ENCODE results near the gene MIGA2.
A peak's percentile ranks its signal among the peaks of the same experiment; 100 is the strongest.
"Not testable (repeated sequence)": the region's sequence is repeated elsewhere in the genome, so short reads cannot be mapped to it uniquely, and the experiment has no call there.

MIGA2 gene

DNA sequence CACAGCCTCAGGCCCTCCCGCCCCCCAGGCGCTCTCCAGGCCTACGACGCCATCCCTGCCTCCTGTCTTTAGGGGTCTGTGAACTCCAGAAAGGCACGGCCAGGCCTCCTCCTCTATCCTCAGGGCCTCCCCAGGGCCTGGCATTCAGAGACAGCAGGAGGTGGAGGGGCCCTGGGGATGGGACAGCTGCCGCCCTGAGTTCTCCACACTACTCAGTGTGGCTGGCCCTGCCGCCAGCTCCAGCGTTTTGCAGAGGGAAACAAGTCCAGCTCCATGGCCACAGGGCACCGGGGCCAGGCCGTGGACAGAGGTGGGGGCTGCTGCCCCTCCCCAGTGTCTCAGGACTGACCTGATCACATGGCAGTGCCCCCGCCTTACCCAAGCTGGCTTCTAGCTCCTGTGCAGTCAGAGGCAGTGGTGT lies 24.7 kb upstream of the MIGA2 start:
- DNase-seq = no peak

GRCh38 chr9:129012343-129012742 lies 24.1 kb upstream of the MIGA2 start:
- DNase-seq = no peak

- no peak for DNase-seq
These were observed 23.5 kb upstream of the MIGA2 start for GRCh38 chr9:129012893-129013448.

- no peak for DNase-seq
These were observed 22.8 kb upstream of the MIGA2 start for GRCh38 chr9:129013674-129014073.

- DNase-seq = no peak
These were observed 22.3 kb upstream of the MIGA2 start for GRCh38 chr9:129014124-129014523.

- no peak for DNase-seq
These were observed 21.8 kb upstream of the MIGA2 start for GRCh38 chr9:129014608-129015007.

- DNase-seq = no peak
These were observed 15.3 kb upstream of the MIGA2 start for GRCh38 chr9:129021091-129021490.

GRCh38 chr9:129022037-129022436 lies 14.4 kb upstream of the MIGA2 start:
- DNase-seq = no peak

GRCh38 chr9:129023036-129023907 lies 13.2 kb upstream of the MIGA2 start:
- no peak for DNase-seq

DNA sequence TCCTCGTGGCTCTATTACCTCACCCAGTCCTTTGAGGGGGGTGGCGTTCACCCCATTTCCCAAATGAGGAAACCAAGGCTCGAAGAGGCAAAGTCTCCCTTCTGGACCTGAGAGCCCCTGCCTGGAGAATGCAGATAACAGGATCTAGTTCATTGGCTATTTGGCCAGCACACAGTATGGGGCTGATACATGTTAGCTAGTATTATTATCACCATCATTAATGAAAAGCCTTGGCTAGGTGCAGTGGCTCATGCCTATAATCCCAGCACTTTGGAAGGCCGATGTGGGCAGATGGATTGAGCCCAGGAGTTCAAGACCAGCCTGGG lies 12.6 kb upstream of the MIGA2 start:
- DNase-seq = no peak

- DNase-seq = no peak
These were observed 9.8 kb upstream of the MIGA2 start for GRCh38 chr9:129026442-129027223.

GRCh38 chr9:129027224-129027684 lies 9.2 kb upstream of the MIGA2 start:
- no peak for DNase-seq

GRCh38 chr9:129027685-129028191 lies 8.7 kb upstream of the MIGA2 start:
- peak; percentile 54 to 80 (median 63) for DNase-seq

DNA sequence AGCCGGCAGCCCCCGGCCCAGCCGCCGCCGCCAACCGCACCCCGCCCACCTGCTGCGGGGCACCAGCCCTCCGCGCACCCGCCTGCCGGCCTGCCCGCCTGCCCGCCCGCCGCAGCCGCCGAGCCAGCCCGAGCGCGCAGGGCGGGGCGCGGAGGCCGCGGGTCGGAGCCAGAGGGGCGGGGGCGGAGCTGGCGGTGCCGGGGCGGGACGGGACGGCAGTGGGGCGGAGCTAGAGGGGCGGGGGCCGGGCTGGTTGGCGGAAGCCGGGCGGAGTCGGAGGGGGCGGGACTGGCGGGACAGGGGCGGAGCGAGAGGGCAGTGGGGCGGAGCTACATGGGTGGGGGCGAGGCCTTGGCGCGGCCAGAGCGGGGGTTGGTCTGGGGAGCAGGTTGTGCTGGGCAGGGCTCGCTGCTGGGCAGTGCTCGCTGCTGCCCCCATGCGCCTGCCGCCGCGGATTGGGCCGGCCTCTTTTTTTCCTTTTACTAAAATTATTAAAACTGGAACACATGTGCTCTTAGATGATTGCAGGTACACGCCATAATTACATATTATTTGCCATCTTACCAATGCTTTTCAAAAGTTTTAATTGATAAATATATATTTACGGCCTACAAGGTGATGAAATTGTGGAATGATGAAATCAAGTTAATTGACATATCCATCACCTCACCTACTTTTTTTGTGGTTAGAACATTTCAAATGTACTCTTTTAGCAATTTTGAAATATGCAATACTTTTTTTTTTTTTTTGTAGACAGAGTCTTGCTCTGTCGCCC lies 8.0 kb upstream of the MIGA2 start, which contains the start of gene SH3GLB2:
Gene SH3GLB2 (minus strand): TSS at position 140 of the 775 bp plus-strand sequence. CDS start 177 bp downstream, outside the sequence.
- DNase-seq = peak; percentile 89 to 96 (median 92)

- no peak for DNase-seq
These were observed 6.2 kb upstream of the MIGA2 start for GRCh38 chr9:129030191-129030590.

- no peak for DNase-seq
These were observed 4.9 kb upstream of the MIGA2 start for GRCh38 chr9:129031514-129031913.

DNA sequence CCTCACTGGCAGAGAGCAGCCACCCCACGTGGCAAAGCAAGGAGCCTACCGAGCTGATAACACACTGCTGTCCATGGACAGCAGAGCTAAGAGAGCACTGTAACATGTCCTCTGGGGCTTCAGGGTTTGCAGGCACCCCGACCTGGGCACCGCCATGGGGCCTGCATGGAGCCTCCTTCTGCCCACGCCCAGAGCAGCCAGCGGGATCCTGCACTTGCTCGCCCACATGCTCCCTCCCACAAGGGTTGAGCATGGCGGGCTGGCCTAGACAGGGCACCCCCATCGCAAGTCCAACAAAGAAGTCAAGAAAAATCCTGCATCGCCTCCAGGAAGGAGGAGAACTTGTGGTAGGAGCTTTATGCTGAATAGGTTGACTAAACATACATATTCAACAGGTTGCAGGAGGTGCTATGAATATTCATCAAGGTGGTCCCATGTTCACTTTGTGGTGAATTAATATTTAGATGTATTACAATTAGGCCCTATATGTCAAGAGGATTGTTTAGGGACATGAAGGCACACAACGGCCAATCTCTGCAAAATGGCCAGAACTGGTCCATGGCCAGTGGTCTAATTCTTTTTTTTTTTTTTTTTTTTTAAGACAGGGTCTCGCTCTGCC lies 3.8 kb upstream of the MIGA2 start:
- DNase-seq = no peak

DNA sequence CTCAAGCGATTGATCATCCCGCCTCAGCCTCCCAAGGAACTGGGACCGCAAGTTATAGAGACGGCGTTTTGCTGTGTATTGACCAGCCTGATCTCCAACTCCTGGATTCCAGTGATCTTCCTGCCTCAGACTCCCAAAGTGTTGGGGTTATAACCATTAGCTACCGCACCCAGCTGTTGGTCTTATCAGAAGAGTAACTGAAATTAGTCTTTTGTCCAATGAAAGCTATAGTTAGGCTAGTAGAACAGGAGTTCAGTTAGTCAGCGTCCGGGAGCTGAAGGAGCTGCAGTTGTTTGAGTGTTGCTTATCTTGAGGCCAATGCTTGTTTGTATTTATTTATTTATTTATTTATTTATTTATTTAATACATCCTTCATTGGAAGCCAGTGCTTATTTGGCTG lies 3.2 kb upstream of the MIGA2 start:
- no peak for DNase-seq

DNA sequence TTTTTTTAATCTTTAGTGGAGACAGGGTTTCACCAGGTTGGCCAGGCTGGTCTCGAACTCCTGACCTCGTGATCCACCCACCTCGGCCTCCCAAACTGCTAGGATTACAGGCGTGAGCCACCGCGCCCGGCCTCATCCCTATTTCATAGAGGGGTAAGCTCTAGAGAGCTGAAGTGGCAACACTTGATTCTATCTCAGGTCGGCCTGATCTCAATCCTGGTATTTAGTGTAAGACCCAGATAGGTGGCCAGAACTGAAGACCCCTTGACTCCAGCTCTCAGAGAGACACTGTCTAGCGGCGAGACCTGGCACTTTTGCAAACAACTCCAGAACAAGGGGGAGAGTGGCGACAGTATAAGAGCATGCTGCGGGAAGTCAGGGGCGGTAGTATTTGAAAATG lies 588 bp upstream of the MIGA2 start:
- DNase-seq = not testable (repeated sequence)

DNA sequence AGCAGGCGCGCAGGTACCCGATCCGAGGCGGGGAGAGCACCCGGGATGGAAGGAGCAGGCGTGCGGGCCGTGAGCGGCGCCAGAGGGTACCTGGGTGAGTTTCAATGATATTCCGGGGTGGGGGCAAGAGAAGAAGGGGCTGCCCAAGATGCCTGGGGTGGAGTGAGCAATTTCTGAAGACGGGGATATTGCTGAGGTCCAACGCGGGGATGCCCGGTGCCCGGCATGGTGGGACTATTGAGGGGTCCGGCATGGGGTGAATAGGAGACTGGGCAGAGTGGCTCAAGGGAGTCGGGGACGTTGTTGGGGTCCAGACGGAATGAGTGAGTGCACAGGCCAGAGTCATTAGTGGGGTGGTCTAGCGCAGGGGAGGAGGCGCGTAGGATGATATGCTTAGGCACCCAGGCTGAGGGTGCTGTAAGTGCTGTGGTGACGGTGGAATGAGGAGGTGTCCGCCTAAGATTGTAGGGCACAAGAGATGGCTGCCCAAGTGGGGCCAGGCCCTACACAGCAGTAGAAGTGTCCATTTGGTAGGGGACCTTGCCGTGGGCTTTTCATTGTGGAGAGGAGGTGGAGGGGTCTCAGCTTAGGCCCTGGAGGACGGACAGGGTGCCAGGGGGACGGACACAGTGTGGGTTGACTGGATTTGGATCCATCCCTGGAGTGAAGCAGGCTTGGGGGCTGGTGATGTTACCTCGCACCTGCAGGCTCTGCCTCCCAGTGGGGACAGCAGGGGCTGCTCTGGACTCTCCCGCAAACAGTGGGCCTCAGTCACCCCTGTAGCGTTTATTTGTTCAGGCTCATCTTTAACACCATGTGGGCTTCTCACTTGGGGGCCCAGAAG lies 719 bp downstream of the MIGA2 start:
- no peak for DNase-seq

- DNase-seq = no peak
These were observed 1.3 kb downstream of the MIGA2 start for GRCh38 chr9:129037767-129038098.
